Endothelial cell of hepatic sinusoid (primary cell): ENCODE data around the gene UBE4A.
"Not testable (repeated sequence)": the region's sequence is repeated elsewhere in the genome, so short reads cannot be mapped to it uniquely, and the experiment has no call there.

Experiments used
- in situ Hi-C: cut with HindIII; loops from 2 replicates; pipeline ENCODE4 v1.10.0; 2017; ENCODE audit warnings: low sequenced_read_pairs

UBE4A gene

GRCh38 chr11:118398791-118399559 lies 39.6 kb downstream of the UBE4A start:
- in situ Hi-C loops, result no loop called here

GRCh38 chr11:118401151-118401879 lies 41.9 kb downstream of the UBE4A start, which contains the start of gene ATP5MG:
ATP5MG (plus strand) TSS chr11:118401606; CDS start chr11:118401666, 60 bp downstream.
- in situ Hi-C loops, result no loop called here

GRCh38 chr11:118401880-118402590 lies 42.6 kb downstream of the UBE4A start:
- in situ Hi-C loops, result no loop called here

- in situ Hi-C loops, result not testable (repeated sequence)
Observed at GRCh38 chr11:118402594-118402993, 43.2 kb downstream of the UBE4A start.

- in situ Hi-C loops, result no loop called here
Observed at GRCh38 chr11:118406599-118407166, 47.3 kb downstream of the UBE4A start.

- in situ Hi-C loops, result no loop called here
Observed at GRCh38 chr11:118410055-118410745, 50.8 kb downstream of the UBE4A start.

- in situ Hi-C loops, result no loop called here
Observed at GRCh38 chr11:118411530-118411929, 52.1 kb downstream of the UBE4A start.

- in situ Hi-C loops, result no loop called here
Observed at GRCh38 chr11:118412921-118413320, 53.5 kb downstream of the UBE4A start.

- in situ Hi-C loops, result no loop called here
Observed at GRCh38 chr11:118415062-118415738, 55.8 kb downstream of the UBE4A start.

GRCh38 chr11:118415739-118416068 lies 56.3 kb downstream of the UBE4A start:
- in situ Hi-C loops, result no loop called here

GRCh38 chr11:118416900-118417299 lies 57.5 kb downstream of the UBE4A start:
- in situ Hi-C loops, result not testable (repeated sequence)

- in situ Hi-C loops, result no loop called here
Observed at GRCh38 chr11:118417801-118418200, 58.4 kb downstream of the UBE4A start.

- in situ Hi-C loops, result no loop called here
Observed at GRCh38 chr11:118418766-118419165, 59.4 kb downstream of the UBE4A start.

- in situ Hi-C loops, result loop anchor here (5.0 kb wide), 2 partner anchors 45 kb away; no protein-coding TSS in a partner anchor
Observed at GRCh38 chr11:118427707-118428106, 68.3 kb downstream of the UBE4A start.

GRCh38 chr11:118430956-118431355 lies 71.6 kb downstream of the UBE4A start:
- in situ Hi-C loops, result no loop called here

GRCh38 chr11:118434123-118434552 lies 74.7 kb downstream of the UBE4A start:
- in situ Hi-C loops, result no loop called here

GRCh38 chr11:118434553-118435289 lies 75.3 kb downstream of the UBE4A start:
- in situ Hi-C loops, result no loop called here

GRCh38 chr11:118435290-118435892 lies 76.0 kb downstream of the UBE4A start:
- in situ Hi-C loops, result no loop called here
